Effector memory CD4-positive, alpha-beta T cell (primary cell): ENCODE measurements around the gene CLSTN1.

ENCODE experiments used
- DNase-seq, 3 donors: peaks; one replicate each; pipeline ENCODE4 v3.0.0-alpha.2; 2020
- H3K27ac ChIP-seq: 2 replicates; pipeline ENCODE4 v1.7.0; 2013; ENCODE audit warnings: mild to moderate bottlenecking, low read length, moderate library complexity; ENCODE audit not compliant: insufficient read depth, poor library complexity, severe bottlenecking
- H3K27me3 ChIP-seq: replicated peaks from 2 replicates; pipeline ENCODE4 v1.7.0; 2013; ENCODE audit warnings: mild to moderate bottlenecking, low read length; ENCODE audit not compliant: insufficient read depth, control insufficient read depth, poor library complexity, severe bottlenecking
- H3K36me3 ChIP-seq: 2 replicates; pipeline ENCODE4 v1.7.0; 2013; ENCODE audit warnings: mild to moderate bottlenecking, low read length, moderate library complexity; ENCODE audit not compliant: control insufficient read depth, insufficient read depth
- H3K4me1 ChIP-seq: 2 replicates; pipeline ENCODE4 v1.7.0; 2013; ENCODE audit warnings: low read length, mild to moderate bottlenecking; ENCODE audit not compliant: control insufficient read depth, insufficient read depth, poor library complexity, severe bottlenecking
- H3K4me3 ChIP-seq: 2 replicates; pipeline ENCODE4 v1.7.0; 2013; ENCODE audit warnings: low read length, low read depth, mild to moderate bottlenecking; ENCODE audit not compliant: insufficient read depth, poor library complexity, severe bottlenecking
- H3K9me3 ChIP-seq: 2 replicates; pipeline ENCODE4 v1.7.0; 2013; ENCODE audit warnings: mild to moderate bottlenecking, low read length, moderate library complexity; ENCODE audit not compliant: control insufficient read depth

Gene CLSTN1

DNA sequence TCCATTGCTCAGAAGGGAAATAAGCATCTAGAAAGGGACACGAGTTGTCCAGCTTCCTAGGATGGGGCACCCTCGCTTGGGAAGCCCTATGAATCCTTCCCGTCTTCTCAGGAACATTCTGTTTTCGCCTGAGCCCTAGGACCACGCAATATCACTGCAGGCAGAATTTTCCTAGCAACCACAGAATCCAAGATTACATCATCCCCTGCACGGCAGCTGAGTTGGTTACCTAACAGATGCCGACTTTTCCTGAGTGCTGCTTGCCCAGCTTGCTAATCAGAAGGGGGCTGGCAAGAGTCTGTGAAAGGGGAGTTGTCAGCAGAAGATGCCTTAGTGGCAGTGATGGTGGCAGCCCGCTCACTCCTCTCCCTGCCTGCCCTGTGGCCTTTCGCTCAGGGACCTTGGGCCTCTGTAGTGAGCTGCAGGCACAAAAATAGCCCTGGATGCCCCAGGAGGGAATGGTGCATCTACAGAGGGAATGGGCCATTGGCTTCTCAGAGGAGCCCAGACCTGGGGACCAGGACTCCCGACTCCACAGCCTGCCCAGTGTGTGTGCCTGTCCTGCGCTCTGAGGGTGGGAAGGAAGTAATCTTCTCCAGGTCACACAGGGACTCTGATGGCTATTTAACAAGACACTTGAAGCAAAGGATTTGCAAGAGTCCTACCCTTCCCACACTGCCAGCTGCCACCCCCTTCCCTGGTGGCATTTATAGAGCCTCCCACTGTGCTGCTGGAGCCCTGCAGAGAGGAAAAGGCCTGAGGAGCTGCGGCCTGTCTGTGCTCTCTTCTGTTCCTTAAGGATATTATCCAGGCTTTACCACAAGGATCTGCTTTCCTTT lies 28.9 kb upstream of the CLSTN1 start:
- H3K27ac ChIP-seq, result no peak overlapping the region
- no peaks in the 10 kb centered on the region for H3K9me3 ChIP-seq
- no peak overlapping the region for H3K4me3 ChIP-seq
- DNase-seq, result no peak
- peaks cover 4% of the 10 kb centered on the region for H3K36me3 ChIP-seq
- no peaks in the 10 kb centered on the region for H3K27me3 ChIP-seq
- H3K4me1 ChIP-seq, result no peaks in the 10 kb centered on the region

DNA sequence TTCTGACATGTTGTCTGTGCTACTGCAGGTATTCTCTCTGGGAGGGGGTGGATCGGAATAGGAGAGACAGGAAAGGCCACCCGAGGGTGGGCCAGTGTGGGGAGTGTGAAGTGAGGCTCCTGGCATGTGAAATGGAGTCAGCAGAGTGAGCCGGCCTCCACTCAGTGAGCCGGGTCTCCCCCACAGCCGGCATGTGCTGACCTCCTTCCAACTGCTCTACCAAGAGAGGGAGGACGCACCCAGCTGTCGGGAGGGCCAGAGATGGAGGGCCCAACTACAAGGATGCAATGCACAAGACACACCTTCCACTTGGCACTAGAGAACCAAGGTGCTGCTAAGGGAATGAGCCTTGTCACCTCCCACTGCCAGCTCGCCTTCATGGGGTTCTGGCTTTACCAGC lies 28.2 kb upstream of the CLSTN1 start:
- H3K36me3 ChIP-seq, result peaks cover 4% of the 10 kb centered on the region
- no peak overlapping the region for H3K4me3 ChIP-seq
- no peaks in the 10 kb centered on the region for H3K9me3 ChIP-seq
- no peaks in the 10 kb centered on the region for H3K27me3 ChIP-seq
- no peak overlapping the region for H3K27ac ChIP-seq
- no peak for DNase-seq
- H3K4me1 ChIP-seq, result no peaks in the 10 kb centered on the region

DNA sequence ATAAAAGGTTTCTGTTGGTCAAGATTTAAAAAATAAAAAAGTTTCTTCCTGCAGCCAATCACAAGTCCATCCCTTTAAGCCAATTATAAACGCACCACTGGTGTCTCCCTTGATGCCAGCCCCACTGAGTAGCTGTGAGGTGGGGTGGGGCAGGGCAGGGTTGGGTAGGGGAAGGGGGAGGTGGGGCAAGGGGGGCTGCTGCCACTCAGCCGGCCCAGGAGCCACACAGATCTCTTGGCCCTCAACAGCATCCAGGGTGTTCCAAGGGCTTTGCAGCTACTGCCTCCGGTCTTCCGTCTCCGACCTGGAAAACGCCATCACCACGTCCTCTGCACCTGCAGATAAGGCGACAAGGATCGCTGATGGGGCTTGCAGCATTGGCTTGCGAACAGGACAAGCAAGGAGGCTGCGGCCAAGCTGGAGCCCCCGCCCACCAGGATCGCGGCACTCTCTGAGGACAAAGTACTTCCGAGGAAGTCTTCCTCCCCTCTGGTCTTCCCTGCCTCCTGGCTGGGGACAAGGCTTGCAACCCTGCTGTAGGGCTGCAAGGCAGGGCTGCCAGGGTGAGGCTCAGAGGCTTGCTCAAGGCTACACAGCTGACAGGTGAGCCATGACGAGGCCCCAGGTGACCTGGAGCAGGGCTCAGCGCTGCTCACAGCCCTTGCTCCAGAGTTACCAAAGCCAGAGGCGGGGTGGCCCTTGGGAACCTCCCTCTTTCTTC lies 26.8 kb upstream of the CLSTN1 start:
- no peak overlapping the region for H3K27ac ChIP-seq
- H3K36me3 ChIP-seq, result peaks cover 4% of the 10 kb centered on the region
- H3K4me3 ChIP-seq, result no peak overlapping the region
- DNase-seq, result no peak
- H3K9me3 ChIP-seq, result no peaks in the 10 kb centered on the region
- no peaks in the 10 kb centered on the region for H3K27me3 ChIP-seq
- no peaks in the 10 kb centered on the region for H3K4me1 ChIP-seq

DNA sequence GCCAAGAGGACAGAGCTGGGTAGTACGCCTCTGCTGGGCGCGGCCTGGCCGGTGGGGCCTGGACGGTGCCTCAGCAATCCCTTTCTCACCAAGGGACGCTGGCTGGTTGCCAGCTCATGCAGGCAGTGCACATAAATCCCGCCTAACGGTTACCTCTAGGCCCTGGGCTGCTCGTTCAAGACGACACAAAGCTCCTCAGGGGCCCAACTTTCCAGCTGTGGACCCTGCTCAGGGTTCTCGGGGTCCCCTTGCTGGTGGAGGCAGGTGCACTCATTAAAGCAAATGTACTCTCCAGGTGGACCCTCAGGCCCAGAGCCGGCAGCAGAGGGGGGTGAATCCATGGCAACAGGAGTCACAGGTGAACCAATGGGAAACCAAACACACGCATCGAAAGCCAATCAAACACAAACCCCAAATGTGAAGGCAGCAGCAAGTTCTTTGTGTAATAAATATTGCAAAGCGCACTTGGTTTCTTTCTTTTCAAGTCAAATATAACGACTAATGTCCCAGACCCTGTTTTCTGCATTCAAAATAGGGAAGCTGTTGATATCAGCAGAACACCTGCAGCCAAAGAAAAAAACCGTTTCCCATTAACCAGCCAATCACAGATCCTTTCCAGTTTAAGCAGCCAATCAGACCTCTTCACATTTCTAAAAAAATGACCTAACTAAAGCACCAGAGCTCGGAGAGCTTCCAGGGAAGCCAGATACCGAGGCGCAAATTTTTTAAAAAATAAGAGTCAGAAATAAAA lies 26.1 kb upstream of the CLSTN1 start:
- Histone ChIP-seq H3K36me3 (peaks cover 4% of the 10 kb centered on the region), H3K27me3 (no peaks in the 10 kb centered on the region), H3K27ac (no peak overlapping the region), H3K9me3 (no peaks in the 10 kb centered on the region), H3K4me3 (no peak overlapping the region), H3K4me1 (no peaks in the 10 kb centered on the region)
- DNase-seq, result no peak

DNA sequence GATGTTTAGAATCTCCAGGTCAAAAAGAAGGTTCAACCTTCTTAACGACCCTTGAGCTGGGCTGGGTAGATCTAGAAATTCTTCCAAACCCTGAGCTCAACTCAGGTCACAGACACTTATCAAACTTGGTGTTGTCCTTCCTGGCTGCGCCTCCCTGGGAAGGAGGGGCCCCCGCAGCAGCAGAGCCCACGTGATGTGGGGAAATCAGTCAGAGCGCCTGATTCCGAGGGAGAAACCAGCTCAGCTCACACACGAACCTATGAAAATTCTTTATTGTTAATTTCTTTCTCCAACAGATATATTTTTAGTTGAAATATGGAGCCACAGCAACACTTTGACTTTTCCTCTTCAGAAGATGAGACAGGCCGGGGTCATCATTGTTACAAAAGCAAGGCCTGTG lies 24.3 kb upstream of the CLSTN1 start:
- Histone ChIP-seq H3K9me3 (no peaks in the 10 kb centered on the region), H3K27me3 (no peaks in the 10 kb centered on the region), H3K4me1 (no peaks in the 10 kb centered on the region), H3K27ac (no peak overlapping the region), H3K4me3 (no peak overlapping the region), H3K36me3 (no peaks in the 10 kb centered on the region)
- DNase-seq, result no peak

DNA sequence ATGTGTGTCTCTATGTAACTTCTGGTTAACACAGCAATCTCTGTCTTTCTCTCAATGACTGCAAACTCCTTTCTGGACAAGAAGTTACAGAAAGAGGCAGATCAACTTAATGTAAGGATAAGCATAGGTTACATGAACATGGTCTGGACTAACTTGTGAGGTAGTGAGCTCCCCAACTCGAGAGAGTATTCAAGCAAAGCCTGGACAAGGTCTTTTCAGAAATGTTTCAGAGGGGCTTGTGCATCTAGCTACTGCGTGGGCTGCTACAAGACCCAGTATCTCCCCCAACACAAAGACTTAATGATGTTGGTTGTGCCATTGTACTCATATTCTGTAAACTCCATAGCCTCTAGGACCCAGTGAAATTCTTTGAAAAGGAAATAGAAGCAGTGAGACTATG lies 23.5 kb upstream of the CLSTN1 start:
- Histone ChIP-seq H3K27ac (no peak overlapping the region), H3K36me3 (no peaks in the 10 kb centered on the region), H3K9me3 (no peaks in the 10 kb centered on the region), H3K4me1 (no peaks in the 10 kb centered on the region), H3K4me3 (no peak overlapping the region), H3K27me3 (no peaks in the 10 kb centered on the region)
- DNase-seq, result no peak

DNA sequence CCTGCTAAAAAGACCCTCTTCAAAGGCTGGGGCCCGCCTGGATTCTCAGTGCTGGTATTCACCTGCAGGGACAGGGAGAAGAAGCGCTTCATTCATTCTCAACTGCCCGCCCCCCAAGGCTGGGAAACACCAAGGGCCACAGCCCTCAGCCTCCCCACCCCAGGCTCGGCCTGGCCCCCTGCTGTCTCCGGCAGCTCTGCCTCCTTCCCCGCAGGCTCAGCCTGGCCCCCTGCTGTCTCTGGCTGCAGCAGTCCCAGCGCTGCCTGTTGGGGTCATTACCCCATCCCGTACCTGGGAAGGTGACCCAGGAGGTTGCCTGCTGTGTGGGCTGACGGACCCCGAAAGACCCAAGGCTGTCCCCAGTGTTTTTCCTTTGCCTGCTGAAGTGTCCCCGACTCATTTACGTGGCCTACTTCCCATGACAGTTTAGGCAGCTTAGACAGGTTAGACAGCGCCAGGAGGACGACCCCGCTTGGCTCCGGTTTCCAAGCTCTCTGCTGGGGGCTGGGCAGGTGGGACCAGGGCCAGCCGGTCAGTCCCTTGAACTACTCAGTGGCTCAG lies 22.9 kb upstream of the CLSTN1 start:
- no peaks in the 10 kb centered on the region for H3K4me1 ChIP-seq
- DNase-seq, result no peak
- no peak overlapping the region for H3K4me3 ChIP-seq
- no peaks in the 10 kb centered on the region for H3K36me3 ChIP-seq
- H3K27ac ChIP-seq, result no peak overlapping the region
- no peaks in the 10 kb centered on the region for H3K9me3 ChIP-seq
- no peaks in the 10 kb centered on the region for H3K27me3 ChIP-seq

DNA sequence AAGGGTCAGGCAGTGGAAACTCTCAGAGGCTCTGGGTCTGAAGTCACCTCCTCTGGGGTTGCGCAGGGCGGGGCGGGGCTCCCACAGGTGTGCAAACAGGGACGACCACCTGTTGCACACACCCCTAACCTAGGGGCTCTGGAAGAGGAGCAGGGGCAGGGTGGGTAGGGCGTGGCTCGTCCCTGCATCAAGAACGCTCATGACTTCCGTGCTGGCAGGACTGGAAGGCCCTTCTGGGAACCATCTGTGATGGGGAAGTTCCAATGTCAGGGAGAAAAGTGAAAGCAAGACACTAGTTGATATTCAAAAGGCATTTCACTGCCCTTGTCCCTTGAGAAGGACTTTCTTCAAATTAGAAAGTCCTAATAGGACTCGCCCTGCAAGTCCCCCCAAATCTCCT lies 22.1 kb upstream of the CLSTN1 start:
- Histone ChIP-seq H3K27me3 (no peaks in the 10 kb centered on the region), H3K4me3 (no peak overlapping the region), H3K36me3 (no peaks in the 10 kb centered on the region), H3K27ac (no peak overlapping the region), H3K4me1 (no peaks in the 10 kb centered on the region), H3K9me3 (no peaks in the 10 kb centered on the region)
- no peak for DNase-seq

DNA sequence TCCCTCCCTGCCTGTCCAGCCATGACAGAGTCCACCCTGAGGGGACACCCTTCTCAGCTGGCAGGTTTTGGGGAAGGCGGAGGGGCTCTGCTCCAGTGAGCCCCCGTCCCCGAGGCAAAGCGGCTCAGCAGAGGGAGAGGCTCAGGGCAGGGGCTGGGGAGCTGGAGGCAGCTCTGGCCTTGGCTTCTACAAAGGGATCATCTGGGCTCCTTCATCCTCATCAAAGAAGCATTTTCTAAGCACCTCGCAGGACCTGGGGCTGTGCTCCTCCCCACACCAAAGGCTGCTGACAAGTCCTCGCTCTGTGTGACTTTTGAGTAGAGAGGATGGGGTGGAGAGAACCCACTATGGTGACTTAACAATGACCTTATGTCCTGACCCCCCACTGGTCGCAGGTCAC lies 21.0 kb upstream of the CLSTN1 start:
- Histone ChIP-seq H3K27ac (no peak overlapping the region), H3K9me3 (no peaks in the 10 kb centered on the region), H3K4me3 (no peak overlapping the region), H3K36me3 (no peaks in the 10 kb centered on the region), H3K4me1 (no peaks in the 10 kb centered on the region), H3K27me3 (no peaks in the 10 kb centered on the region)
- no peak for DNase-seq
